Measurements from ENCODE around the gene IL4I1.
A peak's percentile ranks its signal among the peaks of the same experiment; 100 is the strongest.

The IL4I1 gene

DNA sequence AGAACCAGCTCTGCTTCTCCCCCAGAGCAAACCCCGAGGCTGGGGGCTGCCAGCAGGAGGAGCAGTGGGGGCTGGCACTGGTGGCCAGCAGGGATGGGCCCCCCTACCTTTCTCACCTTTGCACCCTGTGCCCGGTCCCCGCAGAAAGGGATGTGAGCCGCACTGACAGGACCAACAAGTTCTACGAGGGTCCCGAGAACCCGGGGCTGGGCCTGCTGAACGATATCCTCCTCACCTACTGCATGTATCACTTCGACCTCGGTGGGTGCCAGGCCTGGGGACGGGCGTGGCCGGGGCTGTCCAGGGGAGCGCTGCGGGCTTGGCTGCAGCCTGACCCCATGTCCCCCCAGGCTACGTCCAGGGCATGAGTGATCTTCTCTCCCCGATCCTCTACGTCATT is 12.6 kb downstream of the IL4I1 start:
- TF ChIP-seq YY1 (IDR thresholded peaks at IDR 0.05; ENCODE audit: low read depth): no peak
- TF ChIP-seq, protein P1, sequence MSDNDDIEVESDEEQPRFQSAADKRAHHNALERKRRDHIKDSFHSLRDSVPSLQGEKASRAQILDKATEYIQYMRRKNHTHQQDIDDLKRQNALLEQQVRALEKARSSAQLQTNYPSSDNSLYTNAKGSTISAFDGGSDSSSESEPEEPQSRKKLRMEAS (IDR thresholded peaks at IDR 0.05): no peak
- no peak for TF ChIP-seq EGR1 (IDR thresholded peaks at IDR 0.05)
- no peak for TF ChIP-seq REST (IDR thresholded peaks at IDR 0.05; ENCODE audit: low read depth)
- no peak for TF ChIP-seq CREB1 (IDR thresholded peaks at IDR 0.05; ENCODE audit: low read depth)
- TF ChIP-seq TCF12 (IDR thresholded peaks at IDR 0.05; ENCODE audit: low read depth): no peak
- no peak for TF ChIP-seq TEAD4 (IDR thresholded peaks at IDR 0.05)
- TF ChIP-seq FOXM1 (IDR thresholded peaks at IDR 0.05; ENCODE audit: borderline replicate concordance, low read depth): no peak
- no peak for TF ChIP-seq NFIC (IDR thresholded peaks at IDR 0.05)
- TF ChIP-seq EP300 (IDR thresholded peaks at IDR 0.05; ENCODE audit: borderline replicate concordance): no peak
- no peak for TF ChIP-seq USF1 (IDR thresholded peaks at IDR 0.05)
- TF ChIP-seq CEBPB (IDR thresholded peaks at IDR 0.05): no peak
- TF ChIP-seq TAF1 (IDR thresholded peaks at IDR 0.05; ENCODE audit: low read depth): no peak
- TF ChIP-seq ZBTB7A (IDR thresholded peaks at IDR 0.05; ENCODE audit: low read depth): no peak
- TF ChIP-seq RAD21 (IDR thresholded peaks at IDR 0.05; ENCODE audit: low read depth): no peak

DNA sequence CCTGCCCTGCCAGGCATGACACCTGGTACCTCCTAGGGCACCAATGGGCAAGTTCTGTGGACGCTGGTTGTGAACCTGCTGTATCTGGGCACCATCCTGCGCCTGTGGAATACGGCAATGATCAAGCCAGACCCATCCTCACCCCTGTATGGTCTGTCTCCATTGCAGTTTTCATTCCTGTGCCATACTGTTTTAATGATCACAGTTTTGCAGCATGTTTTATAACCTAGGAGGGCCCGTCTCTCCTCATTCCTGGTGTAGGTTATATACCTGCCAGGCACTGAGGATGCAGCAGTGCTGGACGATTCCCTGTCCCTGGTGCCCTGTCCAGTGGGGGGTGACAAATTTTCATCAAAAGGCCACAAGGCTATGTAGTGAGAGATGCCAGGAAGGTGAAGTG is 13.6 kb downstream of the IL4I1 start:
- TF ChIP-seq RAD21 (IDR thresholded peaks at IDR 0.05; ENCODE audit: low read depth): no peak

- TF ChIP-seq RAD21 (IDR thresholded peaks at IDR 0.05; ENCODE audit: low read depth) (no peak), ZBTB7A (IDR thresholded peaks at IDR 0.05; ENCODE audit: low read depth) (no peak), TEAD4 (IDR thresholded peaks at IDR 0.05) (no peak), CEBPB (IDR thresholded peaks at IDR 0.05) (no peak), EP300 (IDR thresholded peaks at IDR 0.05; ENCODE audit: borderline replicate concordance) (no peak), REST (IDR thresholded peaks at IDR 0.05; ENCODE audit: low read depth) (no peak), NFIC (IDR thresholded peaks at IDR 0.05) (no peak), TCF12 (IDR thresholded peaks at IDR 0.05; ENCODE audit: low read depth) (no peak), EGR1 (IDR thresholded peaks at IDR 0.05) (no peak), YY1 (IDR thresholded peaks at IDR 0.05; ENCODE audit: low read depth) (no peak), CREB1 (IDR thresholded peaks at IDR 0.05; ENCODE audit: low read depth) (no peak), USF1 (IDR thresholded peaks at IDR 0.05) (no peak), FOXM1 (IDR thresholded peaks at IDR 0.05; ENCODE audit: borderline replicate concordance, low read depth) (no peak), TAF1 (IDR thresholded peaks at IDR 0.05; ENCODE audit: low read depth) (no peak)
- TF ChIP-seq, protein P1 (IDR thresholded peaks at IDR 0.05): no peak
Measured at GRCh38 chr19:49882643-49883042, 14.0 kb downstream of the IL4I1 start.

DNA sequence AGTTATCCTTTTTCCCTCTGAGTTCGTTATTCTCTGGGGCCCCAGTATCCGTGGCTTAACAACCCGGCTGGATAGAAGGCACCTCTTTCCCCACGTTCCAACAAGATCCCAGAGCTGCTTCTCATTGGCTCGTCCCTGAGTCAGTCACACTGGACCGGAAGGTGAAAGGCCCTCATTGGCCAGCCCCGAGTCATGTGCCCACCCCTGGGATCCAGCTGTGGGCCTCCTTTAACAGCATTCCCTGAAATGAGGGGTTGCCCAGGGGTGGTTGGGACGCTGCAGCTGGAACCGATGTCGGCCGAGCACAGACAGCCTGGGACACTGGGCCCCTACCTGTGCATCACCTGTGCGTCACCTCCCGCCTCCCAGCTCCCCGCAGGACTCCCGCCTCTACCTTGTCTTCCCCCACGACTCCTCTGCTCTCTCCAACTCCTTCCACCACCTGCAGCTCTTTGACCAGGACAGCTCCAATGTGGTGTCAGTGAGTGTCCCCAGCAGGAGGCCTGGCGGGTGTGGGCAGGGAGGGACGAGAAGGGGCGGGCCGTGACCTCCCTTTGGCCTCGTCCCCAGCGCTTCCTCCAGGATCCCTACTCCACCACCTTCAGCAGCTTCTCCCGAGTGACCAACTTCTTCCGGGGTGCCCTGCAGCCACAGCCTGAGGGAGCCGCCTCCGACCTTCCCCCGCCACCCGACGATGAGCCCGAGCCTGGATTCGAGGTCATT is 14.9 kb downstream of the IL4I1 start:
- no peak for TF ChIP-seq RAD21 (IDR thresholded peaks at IDR 0.05; ENCODE audit: low read depth)
- no peak for TF ChIP-seq EGR1 (IDR thresholded peaks at IDR 0.05)
- peak; percentile 74 for TF ChIP-seq USF1 (IDR thresholded peaks at IDR 0.05)
- TF ChIP-seq ZBTB7A (IDR thresholded peaks at IDR 0.05; ENCODE audit: low read depth): no peak

DNA sequence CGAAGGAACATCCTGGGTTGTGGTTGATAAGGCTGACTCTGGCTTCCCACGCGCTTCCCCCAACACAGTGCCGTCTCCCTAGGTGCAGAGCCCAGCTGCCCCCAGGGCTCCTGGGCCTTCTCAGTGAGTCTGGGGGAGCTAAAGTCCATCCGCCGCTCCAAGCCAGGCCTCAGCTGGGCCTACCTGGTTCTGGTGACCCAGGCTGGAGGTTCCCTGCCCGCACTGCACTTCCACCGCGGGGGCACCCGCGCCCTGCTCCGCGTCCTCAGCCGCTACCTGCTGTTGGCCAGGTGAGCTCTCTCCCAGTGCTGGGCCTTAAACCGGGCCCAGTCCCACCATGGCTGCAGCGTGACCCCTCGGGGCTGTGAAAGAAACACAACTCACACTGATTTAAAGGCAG is 15.5 kb downstream of the IL4I1 start:
- TF ChIP-seq EGR1 (IDR thresholded peaks at IDR 0.05) (no peak), EP300 (IDR thresholded peaks at IDR 0.05; ENCODE audit: borderline replicate concordance) (no peak), ZBTB7A (IDR thresholded peaks at IDR 0.05; ENCODE audit: low read depth) (no peak), RAD21 (IDR thresholded peaks at IDR 0.05; ENCODE audit: low read depth) (no peak), CEBPB (IDR thresholded peaks at IDR 0.05) (no peak), CREB1 (IDR thresholded peaks at IDR 0.05; ENCODE audit: low read depth) (no peak), TCF12 (IDR thresholded peaks at IDR 0.05; ENCODE audit: low read depth) (no peak), TAF1 (IDR thresholded peaks at IDR 0.05; ENCODE audit: low read depth) (no peak), NFIC (IDR thresholded peaks at IDR 0.05) (no peak)

Data from Ishikawa (cell line).